ENCODE results near the gene ABCC4.

Gene ABCC4

GRCh38 chr13:95258098-95258497 is 43.2 kb downstream of the ABCC4 start:
- no peak for DNase-seq

- DNase-seq = no peak
Observed at GRCh38 chr13:95256091-95256490, 45.2 kb downstream of the ABCC4 start.

- DNase-seq = no peak
Observed at GRCh38 chr13:95255072-95255732, 46.0 kb downstream of the ABCC4 start.

GRCh38 chr13:95254339-95254738 is 46.9 kb downstream of the ABCC4 start:
- no peak for DNase-seq

GRCh38 chr13:95253033-95253432 is 48.2 kb downstream of the ABCC4 start:
- DNase-seq = no peak

- DNase-seq = no peak
Observed at GRCh38 chr13:95251641-95252040, 49.6 kb downstream of the ABCC4 start.

- DNase-seq = no peak
Observed at GRCh38 chr13:95250961-95251360, 50.3 kb downstream of the ABCC4 start.

GRCh38 chr13:95248953-95249352 is 52.3 kb downstream of the ABCC4 start:
- no peak for DNase-seq

- no peak for DNase-seq
Observed at GRCh38 chr13:95247852-95248251, 53.4 kb downstream of the ABCC4 start.

GRCh38 chr13:95247171-95247570 is 54.1 kb downstream of the ABCC4 start:
- no peak for DNase-seq

GRCh38 chr13:95246292-95247082 is 54.8 kb downstream of the ABCC4 start:
- DNase-seq = no peak

GRCh38 chr13:95245071-95245470 is 56.2 kb downstream of the ABCC4 start:
- no peak for DNase-seq

- DNase-seq = no peak
Observed at GRCh38 chr13:95243207-95243606, 58.0 kb downstream of the ABCC4 start.

GRCh38 chr13:95241321-95241720 is 59.9 kb downstream of the ABCC4 start:
- DNase-seq = no peak

GRCh38 chr13:95239283-95239682 is 62.0 kb downstream of the ABCC4 start:
- DNase-seq = no peak

GRCh38 chr13:95237310-95237870 is 63.9 kb downstream of the ABCC4 start:
- no peak for DNase-seq

- no peak for DNase-seq
Observed at GRCh38 chr13:95236774-95237173, 64.5 kb downstream of the ABCC4 start.

- DNase-seq = no peak
Observed at GRCh38 chr13:95235974-95236373, 65.3 kb downstream of the ABCC4 start.

GRCh38 chr13:95235199-95235756 is 66.0 kb downstream of the ABCC4 start:
- DNase-seq = no peak

GRCh38 chr13:95234242-95234641 is 67.0 kb downstream of the ABCC4 start:
- no peak for DNase-seq

- DNase-seq = no peak
Observed at GRCh38 chr13:95233026-95233635, 68.1 kb downstream of the ABCC4 start.

GRCh38 chr13:95231393-95231792 is 69.9 kb downstream of the ABCC4 start:
- no peak for DNase-seq

GRCh38 chr13:95229855-95230254 is 71.4 kb downstream of the ABCC4 start:
- DNase-seq = no peak
